KBM-7 (cell line): ENCODE results near the gene GCSAM.

Experiments used
- DNase-seq: peaks from one replicate; pipeline ENCODE4 v3.0.0-alpha.2; 2015
- in situ Hi-C: fragments of 300-500 bp; cut with MboI; formaldehyde crosslinking; loops from 2 replicates; pipeline ENCODE4 v1.14.3; 2020; ENCODE audit warnings: low sequenced_read_pairs, low pct_unique_long_range_greater_than_20kb, mixed read lengths

Gene GCSAM

GRCh38 chr3:112132975-112133448, at the start of gene GCSAM:
GCSAM (minus strand) TSS chr3:112133248; CDS start chr3:112133120, 128 bp downstream.
- in situ Hi-C loops, result loop anchor here (25.0 kb wide), 1 partner anchor 379 kb away; no protein-coding TSS in a partner anchor
- DNase-seq, result peak; percentile 69

- in situ Hi-C loops, result no loop called here
- DNase-seq, result no peak
Observed at GRCh38 chr3:112175646-112176045, 42.6 kb upstream of the GCSAM start.

GRCh38 chr3:112175037-112175436, 42.0 kb upstream of the GCSAM start:
- DNase-seq, result no peak
- in situ Hi-C loops, result no loop called here

- in situ Hi-C loops, result no loop called here
- no peak for DNase-seq
Observed at GRCh38 chr3:112171144-112171543, 38.1 kb upstream of the GCSAM start.

GRCh38 chr3:112170046-112170445, 37.0 kb upstream of the GCSAM start:
- DNase-seq, result no peak
- in situ Hi-C loops, result no loop called here

- in situ Hi-C loops, result no loop called here
- DNase-seq, result no peak
Observed at GRCh38 chr3:112167758-112168157, 34.7 kb upstream of the GCSAM start.

GRCh38 chr3:112149136-112149535, 16.1 kb upstream of the GCSAM start:
- DNase-seq, result no peak
- in situ Hi-C loops, result loop anchor here (25.0 kb wide), 1 partner anchor 363 kb away; no protein-coding TSS in a partner anchor

GRCh38 chr3:112143689-112144088, 10.6 kb upstream of the GCSAM start:
- in situ Hi-C loops, result loop anchor here (25.0 kb wide), 1 partner anchor 369 kb away; no protein-coding TSS in a partner anchor
- no peak for DNase-seq

GRCh38 chr3:112143251-112143650, 10.2 kb upstream of the GCSAM start:
- in situ Hi-C loops, result loop anchor here (25.0 kb wide), 1 partner anchor 369 kb away; no protein-coding TSS in a partner anchor
- no peak for DNase-seq

GRCh38 chr3:112141293-112141692, 8.2 kb upstream of the GCSAM start:
- in situ Hi-C loops, result loop anchor here (25.0 kb wide), 1 partner anchor 371 kb away; no protein-coding TSS in a partner anchor
- DNase-seq, result no peak

- DNase-seq, result no peak
- in situ Hi-C loops, result loop anchor here (25.0 kb wide), 1 partner anchor 372 kb away; no protein-coding TSS in a partner anchor
Observed at GRCh38 chr3:112140584-112140983, 7.5 kb upstream of the GCSAM start.

- no peak for DNase-seq
- in situ Hi-C loops, result loop anchor here (25.0 kb wide), 1 partner anchor 374 kb away; no protein-coding TSS in a partner anchor
Observed at GRCh38 chr3:112138219-112138969, 5.3 kb upstream of the GCSAM start.

- no peak for DNase-seq
- in situ Hi-C loops, result loop anchor here (25.0 kb wide), 1 partner anchor 375 kb away; no protein-coding TSS in a partner anchor
Observed at GRCh38 chr3:112137781-112138180, 4.7 kb upstream of the GCSAM start.

- peak; percentile 40 for DNase-seq
Observed at GRCh38 chr3:112136959-112137693, 4.1 kb upstream of the GCSAM start.

GRCh38 chr3:112136046-112136445, 3.0 kb upstream of the GCSAM start:
- no peak for DNase-seq
- in situ Hi-C loops, result loop anchor here (25.0 kb wide), 1 partner anchor 376 kb away; no protein-coding TSS in a partner anchor

More at GRCh38 chr3:112136959-112137693, 4.1 kb upstream of the GCSAM start:
- in situ Hi-C loops, result loop anchor here (25.0 kb wide), 1 partner anchor 375 kb away; no protein-coding TSS in a partner anchor

GRCh38 chr3:112134335-112135124, 1.5 kb upstream of the GCSAM start:
- no peak for DNase-seq
- in situ Hi-C loops, result loop anchor here (25.0 kb wide), 1 partner anchor 378 kb away; no protein-coding TSS in a partner anchor

GRCh38 chr3:112133626-112134334, 732 bp upstream of the GCSAM start:
- DNase-seq, result no peak
- in situ Hi-C loops, result loop anchor here (25.0 kb wide), 1 partner anchor 379 kb away; no protein-coding TSS in a partner anchor

- in situ Hi-C loops, result loop anchor here (25.0 kb wide), 1 partner anchor 380 kb away; no protein-coding TSS in a partner anchor
- no peak for DNase-seq
Observed at GRCh38 chr3:112132554-112132953, 494 bp downstream of the GCSAM start.
